RWPE2 (cell line): Measurements from ENCODE around the gene TTN.

ENCODE experiments used
- ATAC-seq: fragments of 200-7000 bp; cut with Tn5 transposase; 3 replicates; pipeline ENCODE4 v1.9.1; 2021; ENCODE audit warnings: low read depth
- DNase-seq: peaks from one replicate; pipeline ENCODE4 v3.0.0-alpha.2; 2020; ENCODE audit warnings: low spot score
- H3K27ac ChIP-seq: fragments of 450-650 bp; 2 replicates; pipeline ENCODE4 v1.5.1; 2017; ENCODE audit warnings: mild to moderate bottlenecking; ENCODE audit not compliant: poor library complexity, severe bottlenecking
- H3K27me3 ChIP-seq: fragments of 250-450 bp; sonication (Bioruptor Pico); 2 replicates; pipeline ENCODE4 v1.5.1; 2021; ENCODE audit warnings: mild to moderate bottlenecking, moderate library complexity; ENCODE audit not compliant: insufficient read depth, poor library complexity, severe bottlenecking
- H3K36me3 ChIP-seq: fragments of 250-450 bp; sonication (Bioruptor Pico); 2 replicates; pipeline ENCODE4 v1.5.1; 2020; ENCODE audit warnings: low read depth, mild to moderate bottlenecking, moderate library complexity
- H3K4me1 ChIP-seq: fragments of 250-450 bp; sonication (Bioruptor Pico); 2 replicates; pipeline ENCODE4 v1.5.1; 2021; ENCODE audit warnings: mild to moderate bottlenecking, moderate library complexity; ENCODE audit not compliant: insufficient read depth, poor library complexity, severe bottlenecking
- H3K4me3 ChIP-seq: fragments of 250-450 bp; sonication (Bioruptor Pico); 2 replicates; pipeline ENCODE4 v1.5.1; 2021; ENCODE audit warnings: mild to moderate bottlenecking, moderate library complexity; ENCODE audit not compliant: severe bottlenecking
- H3K9me3 ChIP-seq: fragments of 250-450 bp; sonication (Bioruptor Pico); 2 replicates; pipeline ENCODE4 v1.5.1; 2021; ENCODE audit warnings: mild to moderate bottlenecking, moderate library complexity; ENCODE audit not compliant: severe bottlenecking
- CTCF ChIP-seq: fragments of 450-650 bp; IDR thresholded peaks from one replicate; pipeline ENCODE4 v1.5.1; 2017; ENCODE audit warnings: mild to moderate bottlenecking, moderate library complexity; ENCODE audit not compliant: poor library complexity, severe bottlenecking

TTN gene

GRCh38 chr2:178700136-178700535 lies 107.1 kb downstream of the TTN start:
- Histone ChIP-seq H3K27me3 (no peaks in the 10 kb centered on the region), H3K36me3 (no peaks in the 10 kb centered on the region), H3K4me1 (no peaks in the 10 kb centered on the region), H3K9me3 (no peaks in the 10 kb centered on the region), H3K4me3 (no peak overlapping the region), H3K27ac (no peak overlapping the region)
- DNase-seq (no peak), ATAC-seq (no peak)
- TF ChIP-seq CTCF = no peak

GRCh38 chr2:178692845-178693244 lies 114.4 kb downstream of the TTN start:
- no peaks in the 10 kb centered on the region for H3K4me1 ChIP-seq
- TF ChIP-seq CTCF = no peak
- H3K9me3 ChIP-seq = no peaks in the 10 kb centered on the region
- H3K4me3 ChIP-seq = no peak overlapping the region
- DNase-seq (no peak), ATAC-seq (no peak)
- H3K36me3 ChIP-seq = no peaks in the 10 kb centered on the region
- peaks cover 16% of the 10 kb centered on the region for H3K27me3 ChIP-seq
- no peak overlapping the region for H3K27ac ChIP-seq

- Histone ChIP-seq H3K9me3 (no peaks in the 10 kb centered on the region), H3K27me3 (peaks cover 16% of the 10 kb centered on the region), H3K27ac (no peak overlapping the region), H3K36me3 (no peaks in the 10 kb centered on the region), H3K4me1 (no peaks in the 10 kb centered on the region), H3K4me3 (no peak overlapping the region)
- no peak for ATAC-seq
- no peak for TF ChIP-seq CTCF
- DNase-seq = no peak
Observed at GRCh38 chr2:178689808-178690207, 117.4 kb downstream of the TTN start.

- H3K27me3 ChIP-seq = peaks cover 6% of the 10 kb centered on the region
- DNase-seq (no peak), ATAC-seq (no peak)
- H3K4me3 ChIP-seq = no peak overlapping the region
- H3K27ac ChIP-seq = no peak overlapping the region
- no peaks in the 10 kb centered on the region for H3K9me3 ChIP-seq
- H3K4me1 ChIP-seq = no peaks in the 10 kb centered on the region
- no peak for TF ChIP-seq CTCF
- no peaks in the 10 kb centered on the region for H3K36me3 ChIP-seq
Observed at GRCh38 chr2:178683877-178684276, 123.3 kb downstream of the TTN start.

GRCh38 chr2:178681081-178681480 lies 126.1 kb downstream of the TTN start:
- Histone ChIP-seq H3K4me1 (no peaks in the 10 kb centered on the region), H3K4me3 (no peak overlapping the region), H3K36me3 (no peaks in the 10 kb centered on the region), H3K27ac (no peak overlapping the region), H3K27me3 (peaks cover 6% of the 10 kb centered on the region), H3K9me3 (no peaks in the 10 kb centered on the region)
- TF ChIP-seq CTCF = no peak
- ATAC-seq (no peak), DNase-seq (no peak)
